GM19452 (cell line): ENCODE data around the gene DSCAML1.

Source experiments
- ATAC-seq: cut with Tn5 transposase; IDR thresholded peaks from one replicate; pipeline ENCODE4 v1.9.1; 2021; ENCODE audit not compliant: unreplicated experiment

The DSCAML1 gene

GRCh38 chr11:117621226-117621625, 175.8 kb downstream of the DSCAML1 start:
- no peak for ATAC-seq

GRCh38 chr11:117620659-117621058, 176.4 kb downstream of the DSCAML1 start:
- no peak for ATAC-seq

GRCh38 chr11:117620086-117620485, 176.9 kb downstream of the DSCAML1 start:
- no peak for ATAC-seq

- ATAC-seq = no peak
These were observed 177.4 kb downstream of the DSCAML1 start for GRCh38 chr11:117619661-117620060.

GRCh38 chr11:117618982-117619355, 178.0 kb downstream of the DSCAML1 start:
- no peak for ATAC-seq

- no peak for ATAC-seq
These were observed 178.6 kb downstream of the DSCAML1 start for GRCh38 chr11:117618302-117618981.

- no peak for ATAC-seq
These were observed 180.0 kb downstream of the DSCAML1 start for GRCh38 chr11:117616979-117617378.

GRCh38 chr11:117614728-117615127, 182.3 kb downstream of the DSCAML1 start:
- ATAC-seq = no peak

GRCh38 chr11:117613521-117613920, 183.5 kb downstream of the DSCAML1 start:
- no peak for ATAC-seq

GRCh38 chr11:117612177-117612576, 184.8 kb downstream of the DSCAML1 start:
- ATAC-seq = no peak

- no peak for ATAC-seq
These were observed 186.1 kb downstream of the DSCAML1 start for GRCh38 chr11:117610901-117611300.

GRCh38 chr11:117610045-117610444, 187.0 kb downstream of the DSCAML1 start:
- ATAC-seq = no peak

GRCh38 chr11:117607449-117607848, 189.6 kb downstream of the DSCAML1 start:
- no peak for ATAC-seq

- no peak for ATAC-seq
These were observed 190.2 kb downstream of the DSCAML1 start for GRCh38 chr11:117606790-117607189.

GRCh38 chr11:117606211-117606610, 190.8 kb downstream of the DSCAML1 start:
- ATAC-seq = no peak

GRCh38 chr11:117605331-117605730, 191.7 kb downstream of the DSCAML1 start:
- ATAC-seq = no peak

- ATAC-seq = no peak
These were observed 192.6 kb downstream of the DSCAML1 start for GRCh38 chr11:117604336-117604995.

- no peak for ATAC-seq
These were observed 193.1 kb downstream of the DSCAML1 start for GRCh38 chr11:117603932-117604331.

- no peak for ATAC-seq
These were observed 195.9 kb downstream of the DSCAML1 start for GRCh38 chr11:117601006-117601708.

- ATAC-seq = no peak
These were observed 196.7 kb downstream of the DSCAML1 start for GRCh38 chr11:117600234-117600783.

GRCh38 chr11:117597071-117597470, 199.9 kb downstream of the DSCAML1 start:
- no peak for ATAC-seq

GRCh38 chr11:117595440-117595839, 201.6 kb downstream of the DSCAML1 start:
- no peak for ATAC-seq
